ENCODE measurements around the gene UROS.

- TF ChIP-seq CTCF (IDR thresholded peaks at IDR 0.05) (no peak), FOXK1 (CRISPR knock-in tag; IDR thresholded peaks at IDR 0.05) (no peak), SMAD3 (CRISPR knock-in tag; IDR thresholded peaks at IDR 0.05; ENCODE audit: borderline replicate concordance) (no peak), GRHL2 (CRISPR knock-in tag; IDR thresholded peaks at IDR 0.05; ENCODE audit: insufficient replicate concordance, severe bottlenecking) (no peak), CBFB (CRISPR knock-in tag; IDR thresholded peaks at IDR 0.05; ENCODE audit: low read depth) (no peak), ZNF317 (CRISPR knock-in tag; IDR thresholded peaks at IDR 0.05; ENCODE audit: borderline replicate concordance, low read depth) (no peak), E2F4 (CRISPR knock-in tag; IDR thresholded peaks at IDR 0.05; ENCODE audit: borderline replicate concordance, low read depth) (no peak)
Observed at GRCh38 chr10:125795637-125796190, 27.3 kb downstream of the UROS start.

Measured in WTC11 (cell line).